Spleen (tissue), 7 donors: ENCODE results near the gene FIGN.

Experiments used
- POLR2AphosphoS5 ChIP-seq, 3 donors: sonication (generic); formaldehyde crosslinking; IDR thresholded peaks; one replicate each; pipeline ENCODE4 v1.5.1; 2017; ENCODE audit warnings: antibody characterized with exemption in 3 of 3
- TF ChIP-seq, protein P1 (sequence below), 11 experiments: fragments of 200-600 bp in 7 of 11; fragments of 450-650 bp in 4 of 11; sonication (generic) in 4 of 11; IDR thresholded peaks in 8 of 11; conservative IDR thresholded peaks in 3 of 11; 1 replicate in 7 of 11; 2 replicates in 4 of 11; pipeline versions ENCODE4 v1.4.0 to v1.8.0; 2016 to 2021; ENCODE audit warnings: antibody characterized with exemption in 11 of 11, inconsistent platforms in 4 of 11, mild to moderate bottlenecking in 1 of 11
- donor health status: DM: no; HTN: no; CAD: no; lungs with moderate emphysema.
- donor health status: DM: no; HTN: no; CAD: no.
- donor health status: DM: no; HTN: no; CAD: no.

DNA sequence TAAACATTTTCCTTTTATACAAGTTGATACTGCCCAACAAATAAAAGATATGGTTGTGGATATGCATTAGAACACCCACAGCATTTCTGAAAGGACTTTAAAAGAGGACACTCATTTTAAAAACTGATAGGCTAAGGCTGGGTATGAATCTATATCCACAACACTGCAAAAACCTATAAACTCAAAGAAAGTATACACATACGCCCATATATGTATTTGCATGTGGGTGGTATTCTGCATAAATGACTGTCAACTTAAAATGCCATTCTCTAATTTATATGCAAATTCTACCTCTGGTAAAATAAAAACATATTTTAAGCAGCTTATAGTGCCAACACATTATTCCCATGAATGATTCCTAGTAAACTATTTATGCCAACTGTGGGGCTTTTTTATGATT is 20.1 kb downstream of the FIGN start:
- no peak for TF ChIP-seq POLR2AphosphoS5 (IDR thresholded peaks at IDR 0.05)
- TF ChIP-seq, protein P1, sequence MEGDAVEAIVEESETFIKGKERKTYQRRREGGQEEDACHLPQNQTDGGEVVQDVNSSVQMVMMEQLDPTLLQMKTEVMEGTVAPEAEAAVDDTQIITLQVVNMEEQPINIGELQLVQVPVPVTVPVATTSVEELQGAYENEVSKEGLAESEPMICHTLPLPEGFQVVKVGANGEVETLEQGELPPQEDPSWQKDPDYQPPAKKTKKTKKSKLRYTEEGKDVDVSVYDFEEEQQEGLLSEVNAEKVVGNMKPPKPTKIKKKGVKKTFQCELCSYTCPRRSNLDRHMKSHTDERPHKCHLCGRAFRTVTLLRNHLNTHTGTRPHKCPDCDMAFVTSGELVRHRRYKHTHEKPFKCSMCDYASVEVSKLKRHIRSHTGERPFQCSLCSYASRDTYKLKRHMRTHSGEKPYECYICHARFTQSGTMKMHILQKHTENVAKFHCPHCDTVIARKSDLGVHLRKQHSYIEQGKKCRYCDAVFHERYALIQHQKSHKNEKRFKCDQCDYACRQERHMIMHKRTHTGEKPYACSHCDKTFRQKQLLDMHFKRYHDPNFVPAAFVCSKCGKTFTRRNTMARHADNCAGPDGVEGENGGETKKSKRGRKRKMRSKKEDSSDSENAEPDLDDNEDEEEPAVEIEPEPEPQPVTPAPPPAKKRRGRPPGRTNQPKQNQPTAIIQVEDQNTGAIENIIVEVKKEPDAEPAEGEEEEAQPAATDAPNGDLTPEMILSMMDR (IDR thresholded peaks at IDR 0.05 in 8 of 11, conservative IDR thresholded peaks at IDR 0.05 in 3 of 11), result no peak
